Memory B cell (primary cell): ENCODE data around the gene SLFN11.
"Not testable (repeated sequence)": the region's sequence is repeated elsewhere in the genome, so short reads cannot be mapped to it uniquely, and the experiment has no call there.

Source experiments
- ATAC-seq: fragments of 150-1000 bp; cut with Tn5 transposase; 2 replicates; pipeline ENCODE4 v1.10.0; 2021; ENCODE audit warnings: low read depth, mild to moderate bottlenecking, moderate library complexity
- DNase-seq, 2 donors: peaks; one replicate each; pipeline ENCODE4 v3.0.0; 2022; ENCODE audit warnings: low spot score in 2 of 2
- H3K27ac Mint-ChIP-seq: one replicate; pipeline ENCODE4 v1.8.0; 2022; ENCODE audit warnings: mild to moderate bottlenecking, moderate library complexity, mixed read lengths
- H3K27me3 Mint-ChIP-seq: one replicate; pipeline ENCODE4 v1.8.0; 2022; ENCODE audit warnings: mixed read lengths
- H3K36me3 Mint-ChIP-seq: one replicate; pipeline ENCODE4 v1.8.0; 2022; ENCODE audit warnings: mild to moderate bottlenecking, mixed read lengths
- H3K4me1 Mint-ChIP-seq: one replicate; pipeline ENCODE4 v1.8.0; 2022; ENCODE audit warnings: mixed read lengths
- H3K4me3 Mint-ChIP-seq: one replicate; pipeline ENCODE4 v1.8.0; 2022; ENCODE audit warnings: mild to moderate bottlenecking, moderate library complexity, mixed read lengths
- H3K9me3 Mint-ChIP-seq: one replicate; pipeline ENCODE4 v1.8.0; 2022; ENCODE audit warnings: mixed read lengths

Gene SLFN11

GRCh38 chr17:35373534-35373983, at the start of gene SLFN11:
Gene SLFN11, minus strand, starts transcription at chr17:35373621. Its CDS starts 9,814 bp downstream, at chr17:35363807.
- Mint-ChIP-seq H3K9me3 (peaks cover 3% of the 10 kb centered on the region), H3K27ac (peak within 1 kb of the TSS; percentile 96), H3K36me3 (peaks cover 6% of the 10 kb centered on the region), H3K4me3 (peak within 1 kb of the TSS; percentile 99), H3K4me1 (peaks cover 27% of the 10 kb centered on the region), H3K27me3 (no peaks in the 10 kb centered on the region)
- peak; percentile 42 to 53 for DNase-seq
- peak; percentile 73 for ATAC-seq

GRCh38 chr17:35421069-35421468, 47.6 kb upstream of the SLFN11 start:
- H3K27ac Mint-ChIP-seq, H3K4me3 Mint-ChIP-seq, H3K36me3 Mint-ChIP-seq: not testable (repeated sequence)

GRCh38 chr17:35416659-35417058, 43.2 kb upstream of the SLFN11 start:
- H3K4me3 Mint-ChIP-seq, result no peak overlapping the region

More at GRCh38 chr17:35421069-35421468, 47.6 kb upstream of the SLFN11 start:
- not testable (repeated sequence) for DNase-seq, H3K9me3 Mint-ChIP-seq, H3K4me1 Mint-ChIP-seq, ATAC-seq, H3K27me3 Mint-ChIP-seq

GRCh38 chr17:35414707-35415106, 41.3 kb upstream of the SLFN11 start:
- ATAC-seq, H3K27me3 Mint-ChIP-seq, H3K4me1 Mint-ChIP-seq, H3K9me3 Mint-ChIP-seq, H3K27ac Mint-ChIP-seq, DNase-seq, H3K4me3 Mint-ChIP-seq: not testable (repeated sequence)
- H3K36me3 Mint-ChIP-seq, result peaks cover 21% of the 10 kb centered on the region

More at GRCh38 chr17:35416659-35417058, 43.2 kb upstream of the SLFN11 start:
- no peak for ATAC-seq
- no peaks in the 10 kb centered on the region for H3K27me3 Mint-ChIP-seq
- no peak for DNase-seq
- H3K4me1 Mint-ChIP-seq, result no peaks in the 10 kb centered on the region
- H3K27ac Mint-ChIP-seq, result no peak overlapping the region
- H3K9me3 Mint-ChIP-seq, result peaks cover 2% of the 10 kb centered on the region
- peaks cover 15% of the 10 kb centered on the region for H3K36me3 Mint-ChIP-seq

GRCh38 chr17:35414247-35414646, 40.8 kb upstream of the SLFN11 start:
- DNase-seq (no peak), ATAC-seq (no peak)
- peaks cover 2% of the 10 kb centered on the region for H3K9me3 Mint-ChIP-seq
- no peaks in the 10 kb centered on the region for H3K4me1 Mint-ChIP-seq
- H3K27me3 Mint-ChIP-seq, result no peaks in the 10 kb centered on the region
- H3K4me3 Mint-ChIP-seq, result no peak overlapping the region
- no peak overlapping the region for H3K27ac Mint-ChIP-seq
- peaks cover 21% of the 10 kb centered on the region for H3K36me3 Mint-ChIP-seq

- DNase-seq (no peak), ATAC-seq (no peak)
- Mint-ChIP-seq H3K27me3 (no peaks in the 10 kb centered on the region), H3K36me3 (peaks cover 10% of the 10 kb centered on the region), H3K4me1 (no peaks in the 10 kb centered on the region), H3K9me3 (no peaks in the 10 kb centered on the region), H3K27ac (no peak overlapping the region), H3K4me3 (no peak overlapping the region)
Observed at GRCh38 chr17:35407531-35407930, 34.1 kb upstream of the SLFN11 start.

GRCh38 chr17:35406568-35406967, 33.1 kb upstream of the SLFN11 start:
- no peak for ATAC-seq
- Mint-ChIP-seq H3K4me1 (no peaks in the 10 kb centered on the region), H3K27me3 (no peaks in the 10 kb centered on the region), H3K9me3 (no peaks in the 10 kb centered on the region), H3K4me3 (no peak overlapping the region), H3K27ac (no peak overlapping the region), H3K36me3 (peaks cover 10% of the 10 kb centered on the region)
- DNase-seq, result no peak

GRCh38 chr17:35404360-35404759, 30.9 kb upstream of the SLFN11 start:
- no peaks in the 10 kb centered on the region for H3K4me1 Mint-ChIP-seq
- H3K9me3 Mint-ChIP-seq, result no peaks in the 10 kb centered on the region
- DNase-seq (no peak), ATAC-seq (no peak)
- no peaks in the 10 kb centered on the region for H3K27me3 Mint-ChIP-seq
- H3K27ac Mint-ChIP-seq, result no peak overlapping the region
- H3K36me3 Mint-ChIP-seq, result peaks cover 4% of the 10 kb centered on the region
- H3K4me3 Mint-ChIP-seq, result no peak overlapping the region

- not testable (repeated sequence) for H3K27me3 Mint-ChIP-seq, H3K4me1 Mint-ChIP-seq, H3K27ac Mint-ChIP-seq, H3K4me3 Mint-ChIP-seq, H3K36me3 Mint-ChIP-seq, DNase-seq, H3K9me3 Mint-ChIP-seq, ATAC-seq
Observed at GRCh38 chr17:35393783-35394182, 20.4 kb upstream of the SLFN11 start.

- H3K27me3 Mint-ChIP-seq, result peaks cover 3% of the 10 kb centered on the region
- peaks cover 9% of the 10 kb centered on the region for H3K4me1 Mint-ChIP-seq
- H3K27ac Mint-ChIP-seq, result no peak overlapping the region
- H3K9me3 Mint-ChIP-seq, result no peaks in the 10 kb centered on the region
- H3K4me3 Mint-ChIP-seq, result no peak overlapping the region
- no peak for ATAC-seq
- DNase-seq, result no peak
- no peaks in the 10 kb centered on the region for H3K36me3 Mint-ChIP-seq
Observed at GRCh38 chr17:35390663-35391062, 17.2 kb upstream of the SLFN11 start.

- H3K4me1 Mint-ChIP-seq, result peaks cover 9% of the 10 kb centered on the region
- H3K9me3 Mint-ChIP-seq, result no peaks in the 10 kb centered on the region
- no peaks in the 10 kb centered on the region for H3K36me3 Mint-ChIP-seq
- no peak for ATAC-seq
- no peak for DNase-seq
- no peak overlapping the region for H3K27ac Mint-ChIP-seq
- H3K4me3 Mint-ChIP-seq, result no peak overlapping the region
- peaks cover 3% of the 10 kb centered on the region for H3K27me3 Mint-ChIP-seq
Observed at GRCh38 chr17:35390156-35390555, 16.7 kb upstream of the SLFN11 start.

GRCh38 chr17:35387496-35387895, 14.1 kb upstream of the SLFN11 start:
- H3K4me1 Mint-ChIP-seq, result peaks cover 11% of the 10 kb centered on the region
- H3K27ac Mint-ChIP-seq, result no peak overlapping the region
- no peak for ATAC-seq
- H3K36me3 Mint-ChIP-seq, result no peaks in the 10 kb centered on the region
- H3K4me3 Mint-ChIP-seq, result no peak overlapping the region
- no peaks in the 10 kb centered on the region for H3K9me3 Mint-ChIP-seq
- peaks cover 2% of the 10 kb centered on the region for H3K27me3 Mint-ChIP-seq
- no peak for DNase-seq

- H3K36me3 Mint-ChIP-seq, result no peaks in the 10 kb centered on the region
- H3K27ac Mint-ChIP-seq, result no peak overlapping the region
- H3K9me3 Mint-ChIP-seq, result no peaks in the 10 kb centered on the region
- ATAC-seq, result no peak
- no peaks in the 10 kb centered on the region for H3K27me3 Mint-ChIP-seq
- DNase-seq, result no peak
- no peak overlapping the region for H3K4me3 Mint-ChIP-seq
- peaks cover 31% of the 10 kb centered on the region for H3K4me1 Mint-ChIP-seq
Observed at GRCh38 chr17:35377706-35378105, 4.3 kb upstream of the SLFN11 start.

GRCh38 chr17:35377068-35377467, 3.6 kb upstream of the SLFN11 start:
- Mint-ChIP-seq H3K27ac (no peak overlapping the region), H3K36me3 (no peaks in the 10 kb centered on the region), H3K4me3 (no peak overlapping the region), H3K4me1 (peaks cover 26% of the 10 kb centered on the region), H3K27me3 (no peaks in the 10 kb centered on the region), H3K9me3 (no peaks in the 10 kb centered on the region)
- ATAC-seq (no peak), DNase-seq (no peak)

- Mint-ChIP-seq H3K36me3 (no peaks in the 10 kb centered on the region), H3K27ac (peak overlapping the region; percentile 53), H3K27me3 (no peaks in the 10 kb centered on the region), H3K9me3 (no peaks in the 10 kb centered on the region), H3K4me1 (peaks cover 26% of the 10 kb centered on the region), H3K4me3 (no peak overlapping the region)
- DNase-seq, result no peak
- ATAC-seq, result no peak
Observed at GRCh38 chr17:35376245-35376644, 2.8 kb upstream of the SLFN11 start.
